ENCODE results near the gene PLAA.

- TF ChIP-seq HOXA7 (CRISPR knock-in tag; IDR thresholded peaks at IDR 0.05; ENCODE audit: borderline replicate concordance) (no peak), ZNF571 (tag by site-specific recombination; IDR thresholded peaks at IDR 0.05) (no peak), ZNF155 (tag by site-specific recombination; IDR thresholded peaks at IDR 0.05) (no peak), CTCF (tag by site-specific recombination; IDR thresholded peaks at IDR 0.05) (no peak), ZNF416 (tag by site-specific recombination; IDR thresholded peaks at IDR 0.05) (no peak), REST (tag by site-specific recombination; IDR thresholded peaks at IDR 0.05) (no peak), ATF2 (tag by site-specific recombination; IDR thresholded peaks at IDR 0.05; ENCODE audit: low read depth) (no peak), ZNF138 (tag by site-specific recombination; IDR thresholded peaks at IDR 0.05; ENCODE audit: borderline replicate concordance) (no peak), PBX3 (CRISPR knock-in tag; IDR thresholded peaks at IDR 0.05) (no peak), ZNF707 (tag by site-specific recombination; IDR thresholded peaks at IDR 0.05) (no peak), SP2 (tag by site-specific recombination; IDR thresholded peaks at IDR 0.05) (no peak), MEIS1 (CRISPR knock-in tag; IDR thresholded peaks at IDR 0.05; ENCODE audit: borderline replicate concordance) (no peak), ZNF362 (tag by site-specific recombination; IDR thresholded peaks at IDR 0.05) (no peak)
These were observed 7.0 kb upstream of the PLAA start for GRCh38 chr9:26954050-26954508.
